NOMO-1 treated with dmso at 0.1 percent for 144 hours (cell line): ENCODE measurements around the gene SLC15A3.

Experiments
- DNase-seq: peaks from one replicate; lab custom pipeline; 2025; ENCODE audit not compliant: unreplicated experiment; lab: John Stamatoyannopoulos, UW

Gene SLC15A3

DNA sequence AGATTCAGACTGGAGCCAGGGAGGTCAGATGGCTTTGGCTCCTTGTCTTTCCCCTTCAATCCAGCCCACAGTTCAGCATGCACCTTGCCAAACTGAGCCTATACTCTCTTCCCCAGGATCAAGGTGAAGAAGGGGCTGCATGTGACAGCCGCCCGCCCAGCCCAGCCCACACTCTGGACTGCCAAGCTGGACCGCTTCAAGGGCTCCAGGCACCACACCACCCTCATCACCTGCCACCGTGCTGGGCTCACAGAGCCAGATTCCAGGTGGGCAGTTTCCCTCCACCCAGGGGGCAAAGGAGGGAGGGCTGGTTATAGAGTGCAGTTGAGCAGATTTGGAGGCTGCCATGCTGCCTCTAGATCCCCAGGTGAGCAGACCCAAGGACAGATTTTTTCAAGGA, 21.6 kb downstream of the SLC15A3 start:
- DNase-seq: no peak

- no peak for DNase-seq
These were observed 22.2 kb downstream of the SLC15A3 start for GRCh38 chr11:60929764-60930163.

GRCh38 chr11:60928563-60929001, 23.4 kb downstream of the SLC15A3 start:
- DNase-seq: no peak

DNA sequence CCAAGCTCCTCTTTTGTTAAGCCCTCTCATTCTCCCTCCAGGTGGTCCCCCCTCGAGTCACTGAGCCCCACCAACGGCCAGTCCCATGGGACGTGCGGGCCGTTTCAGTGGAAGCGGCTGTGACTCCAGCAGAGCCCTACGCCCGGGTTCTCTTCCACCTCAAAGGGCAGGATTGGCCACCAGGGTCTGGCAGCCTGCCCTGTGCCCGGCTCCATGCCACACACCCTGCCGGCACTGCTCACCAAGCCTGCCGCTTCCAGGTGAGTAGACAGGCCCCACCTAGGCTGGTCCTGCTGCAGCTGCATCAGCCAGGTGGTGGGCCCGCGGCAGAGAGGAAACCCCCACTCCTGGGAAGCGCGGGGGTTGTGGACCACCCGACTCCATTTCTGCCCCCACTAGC, 24.4 kb downstream of the SLC15A3 start:
- no peak for DNase-seq

GRCh38 chr11:60927061-60927592, 24.8 kb downstream of the SLC15A3 start:
- no peak for DNase-seq

GRCh38 chr11:60926500-60926899, 25.5 kb downstream of the SLC15A3 start:
- DNase-seq: no peak

- no peak for DNase-seq
These were observed 26.1 kb downstream of the SLC15A3 start for GRCh38 chr11:60925868-60926267.

DNA sequence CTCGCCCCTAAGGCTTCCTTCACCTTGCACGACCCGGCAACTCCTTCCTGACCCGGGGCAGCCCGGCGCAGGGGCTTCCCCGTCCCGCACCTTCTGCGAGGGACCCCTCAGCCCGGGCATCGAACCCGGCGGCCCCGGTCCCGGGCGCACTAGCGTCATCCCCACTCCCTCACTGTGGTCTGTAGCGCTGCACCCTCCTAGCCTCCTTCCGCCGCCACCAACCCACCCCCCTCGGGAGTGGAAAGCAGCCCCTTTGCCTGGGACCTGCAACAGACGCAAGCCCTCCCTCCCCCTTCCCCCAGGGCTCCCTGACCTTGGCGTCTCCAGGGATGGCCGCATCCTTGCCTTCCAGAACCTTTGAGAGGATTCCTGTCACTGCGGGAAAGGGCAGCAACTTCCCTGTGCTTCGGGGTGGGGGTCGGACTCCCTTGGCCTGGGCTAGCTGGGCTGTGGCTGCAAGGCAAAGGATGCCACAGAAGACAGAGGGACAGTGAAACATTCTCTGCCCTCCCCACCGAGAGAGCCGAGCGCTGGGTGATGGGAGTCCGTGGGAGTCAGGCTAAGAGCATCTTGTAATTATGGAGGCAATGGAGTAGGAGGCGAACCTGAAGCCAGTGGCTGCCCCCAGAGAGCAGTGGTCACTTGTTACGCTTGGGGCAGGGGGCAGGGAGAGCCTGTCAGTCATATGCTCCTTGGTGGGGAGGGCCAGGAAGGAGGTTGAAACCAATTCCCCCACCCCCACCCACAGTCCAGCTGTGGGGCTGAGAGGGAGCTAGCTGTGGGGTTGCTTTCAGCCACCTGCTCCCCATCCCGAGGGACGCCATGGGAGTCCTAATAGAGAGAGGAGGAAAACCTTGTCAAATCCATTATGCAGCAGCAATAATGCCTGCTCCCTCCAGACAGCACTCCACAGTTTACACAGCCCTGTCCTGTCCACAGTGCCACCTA, 26.8 kb downstream of the SLC15A3 start:
- no peak for DNase-seq

DNA sequence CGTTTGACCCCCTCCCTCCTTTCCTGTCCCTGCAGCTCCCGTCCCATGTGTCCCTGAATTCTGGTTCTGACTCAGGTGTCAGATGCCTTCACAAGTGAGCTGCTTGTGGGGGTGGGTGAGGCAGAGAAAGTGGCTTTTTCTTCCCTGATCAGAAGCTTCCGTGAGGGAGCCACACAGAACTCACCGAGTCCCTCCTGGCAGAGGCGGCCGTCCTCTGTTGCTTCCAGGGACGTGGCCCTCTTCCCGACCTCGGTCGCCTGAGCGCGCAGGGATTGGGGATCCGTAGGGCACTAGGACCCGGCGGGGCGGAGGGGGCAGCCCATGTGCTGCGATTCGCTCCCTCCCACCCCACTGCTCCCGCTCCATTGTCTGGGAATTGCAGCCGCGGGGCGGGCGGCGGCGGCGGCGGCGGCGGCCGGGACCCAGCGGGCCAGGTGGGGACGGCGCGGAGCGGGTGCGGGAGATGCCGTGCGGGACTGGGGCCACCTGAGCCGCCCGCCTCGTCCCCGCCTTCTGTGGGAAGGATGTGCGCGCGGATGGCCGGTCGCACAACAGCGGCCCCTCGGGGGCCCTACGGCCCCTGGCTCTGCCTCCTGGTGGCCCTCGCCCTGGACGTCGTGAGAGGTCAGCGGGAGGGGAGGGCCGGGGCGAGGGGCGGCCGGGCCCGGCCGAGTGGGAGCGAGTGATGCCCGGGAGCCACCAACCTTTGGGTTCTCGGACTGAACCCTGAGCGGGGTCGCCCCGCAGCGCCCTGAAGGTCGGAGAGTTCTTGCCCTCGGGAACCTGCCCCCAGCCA, 27.7 kb downstream of the SLC15A3 start, which contains the start of gene TMEM132A:
Gene TMEM132A (plus strand): TSS at position 351 of the 796 bp plus-strand sequence. CDS start 174 bp downstream, at position 525.
- DNase-seq: no peak

- no peak for DNase-seq
These were observed 28.2 kb downstream of the SLC15A3 start for GRCh38 chr11:60923800-60924109.

DNA sequence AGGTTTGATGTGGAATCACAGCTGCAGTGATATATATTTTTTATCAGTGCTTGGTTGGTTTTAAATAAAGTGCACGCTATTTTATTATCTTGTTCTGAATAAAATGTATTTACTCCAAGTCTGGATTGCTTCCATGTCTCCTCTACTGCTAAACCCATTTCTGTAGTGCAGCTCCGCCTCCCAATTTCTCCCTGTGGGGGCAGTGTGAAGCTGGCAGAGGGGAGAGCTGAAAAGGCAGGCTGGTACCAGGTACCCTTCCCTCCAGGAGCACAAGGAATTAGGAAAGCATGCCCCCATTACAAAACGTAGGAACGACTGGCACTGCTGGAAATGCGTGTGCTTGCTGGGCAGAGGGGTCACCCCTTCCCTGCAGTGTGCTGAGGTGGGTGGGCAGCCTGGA, 28.6 kb downstream of the SLC15A3 start:
- DNase-seq: no peak

DNA sequence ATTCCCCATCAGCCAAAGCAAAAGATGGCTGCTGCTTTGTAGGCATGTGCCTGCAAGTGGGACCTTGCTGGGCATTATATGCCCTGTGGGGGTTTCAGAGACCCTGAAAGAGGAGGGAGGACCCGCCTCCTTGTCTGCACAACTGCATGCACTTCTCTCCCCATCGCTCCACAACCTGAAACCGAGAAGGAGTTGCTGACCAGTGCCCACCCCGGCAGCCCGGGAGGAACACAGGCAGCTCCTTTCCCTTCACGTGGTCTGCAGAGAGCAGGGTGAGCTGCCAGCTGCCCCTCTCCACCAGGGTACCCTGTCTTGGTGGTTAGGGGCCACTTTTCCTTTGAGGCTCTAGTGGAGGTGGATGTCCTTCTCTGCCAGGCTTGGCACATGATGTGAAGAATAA, 29.1 kb downstream of the SLC15A3 start:
- no peak for DNase-seq

GRCh38 chr11:60921777-60922335, 30.1 kb downstream of the SLC15A3 start:
- no peak for DNase-seq

DNA sequence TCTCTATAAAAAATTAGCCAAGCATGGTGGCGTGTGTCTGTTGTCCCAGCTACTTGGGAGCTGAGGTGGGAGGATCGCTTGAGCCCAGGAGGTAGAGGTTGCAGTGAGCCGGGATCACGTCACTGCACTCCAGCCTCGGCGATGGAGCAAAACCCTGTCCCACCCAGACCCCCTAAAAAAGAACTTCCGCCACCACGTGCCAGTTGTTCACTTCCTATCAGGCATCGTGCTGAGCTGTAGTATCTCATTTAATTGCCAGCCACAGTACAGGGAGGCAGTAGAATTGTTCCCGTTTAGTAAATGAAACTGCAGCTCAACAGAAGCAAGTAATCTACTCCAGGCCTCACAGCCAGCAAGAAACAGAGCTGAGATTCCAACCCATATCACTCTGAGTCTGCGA, 30.7 kb downstream of the SLC15A3 start:
- no peak for DNase-seq

DNA sequence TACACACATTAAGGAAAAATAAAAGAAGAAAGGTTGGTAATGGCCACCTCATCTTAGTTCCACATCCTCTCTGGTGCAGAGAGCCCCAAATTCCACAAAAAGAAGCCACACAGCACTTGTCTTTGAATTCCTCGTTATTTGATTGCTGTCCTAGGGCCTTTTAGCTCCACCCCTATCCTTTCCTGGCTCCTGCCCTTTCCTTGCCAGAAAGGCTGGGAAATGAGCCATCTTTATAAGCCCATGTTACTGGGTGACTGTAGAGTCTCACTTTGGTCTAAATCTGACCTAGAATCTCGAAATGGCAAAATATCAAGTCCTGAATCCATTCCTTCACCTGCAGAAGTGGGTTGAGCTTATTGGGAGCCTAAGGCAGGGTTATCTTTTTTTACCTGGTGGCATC, 32.0 kb downstream of the SLC15A3 start:
- no peak for DNase-seq

DNA sequence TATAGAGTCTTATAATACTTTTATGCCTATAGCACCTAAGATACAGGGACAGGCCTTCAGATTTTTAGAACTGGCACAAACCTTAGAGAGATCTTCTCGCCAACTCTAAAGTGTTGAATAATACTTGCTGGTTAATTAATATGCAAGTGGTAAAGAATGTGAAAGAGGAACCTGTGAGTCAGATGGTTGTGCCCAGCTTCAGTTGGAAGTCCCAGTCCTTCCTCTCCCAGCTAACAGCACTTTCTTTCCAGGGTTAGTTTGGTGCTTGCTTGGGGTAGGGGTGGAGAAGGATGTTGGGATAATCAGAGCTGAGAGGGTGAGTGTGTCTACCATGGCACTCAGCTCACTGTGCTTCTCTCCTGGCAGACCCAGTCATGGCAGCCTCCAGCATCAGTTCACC, 32.7 kb downstream of the SLC15A3 start:
- DNase-seq: peak; percentile 31

DNA sequence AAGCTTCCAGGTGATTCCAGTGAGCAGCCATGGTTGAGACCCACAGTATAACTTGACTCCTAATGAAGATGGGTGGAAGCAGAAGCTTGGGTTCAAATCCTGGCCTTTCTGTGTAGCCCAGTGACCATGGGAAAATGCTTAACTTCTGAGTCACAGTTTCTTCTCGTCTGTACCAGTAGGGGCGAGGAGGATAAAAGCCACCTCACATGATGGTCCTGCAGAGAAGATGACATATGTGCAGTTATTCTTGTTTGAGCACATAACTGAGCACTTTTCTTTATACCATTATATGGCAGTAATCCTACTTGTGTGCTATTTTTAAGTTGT, 33.1 kb downstream of the SLC15A3 start:
- no peak for DNase-seq

- no peak for DNase-seq
These were observed 33.6 kb downstream of the SLC15A3 start for GRCh38 chr11:60918251-60918938.

GRCh38 chr11:60917267-60917666, 34.7 kb downstream of the SLC15A3 start:
- no peak for DNase-seq

GRCh38 chr11:60916669-60917206, 35.2 kb downstream of the SLC15A3 start:
- no peak for DNase-seq
